GM18861 (cell line): ENCODE measurements around the gene R3HDM2.

Experiments used
- ATAC-seq: cut with Tn5 transposase; IDR thresholded peaks from one replicate; pipeline ENCODE4 v1.9.1; 2021; ENCODE audit not compliant: unreplicated experiment

The R3HDM2 gene

DNA sequence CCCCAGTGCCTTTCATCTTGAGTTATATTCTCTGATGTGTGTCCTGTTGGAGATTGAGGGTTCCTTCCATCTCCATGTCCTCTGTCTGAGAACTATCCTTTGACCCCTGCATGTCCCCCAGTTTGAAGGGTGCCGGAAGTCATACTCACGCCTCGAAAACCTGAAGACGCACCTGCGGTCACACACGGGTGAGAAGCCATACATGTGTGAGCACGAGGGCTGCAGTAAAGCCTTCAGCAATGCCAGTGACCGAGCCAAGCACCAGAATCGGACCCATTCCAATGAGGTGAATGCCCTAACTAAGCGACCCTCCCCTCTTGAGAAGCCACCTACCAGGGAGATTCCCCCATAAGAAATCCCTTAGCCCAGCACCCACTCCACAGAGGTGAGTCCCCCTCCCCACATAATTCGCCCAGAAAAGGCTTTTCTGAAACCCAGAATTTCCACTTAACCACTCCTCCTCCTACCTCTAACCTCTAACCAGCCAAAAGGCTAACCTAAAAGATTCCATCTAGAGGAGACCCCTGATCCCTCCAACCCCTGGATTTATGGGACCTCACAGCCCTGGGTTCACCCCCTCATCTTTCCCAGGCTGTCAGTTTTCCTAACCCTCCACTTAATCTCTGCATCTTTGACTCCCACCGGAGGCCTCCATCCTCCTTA, 36.5 kb upstream of the R3HDM2 start:
- ATAC-seq, result no peak

DNA sequence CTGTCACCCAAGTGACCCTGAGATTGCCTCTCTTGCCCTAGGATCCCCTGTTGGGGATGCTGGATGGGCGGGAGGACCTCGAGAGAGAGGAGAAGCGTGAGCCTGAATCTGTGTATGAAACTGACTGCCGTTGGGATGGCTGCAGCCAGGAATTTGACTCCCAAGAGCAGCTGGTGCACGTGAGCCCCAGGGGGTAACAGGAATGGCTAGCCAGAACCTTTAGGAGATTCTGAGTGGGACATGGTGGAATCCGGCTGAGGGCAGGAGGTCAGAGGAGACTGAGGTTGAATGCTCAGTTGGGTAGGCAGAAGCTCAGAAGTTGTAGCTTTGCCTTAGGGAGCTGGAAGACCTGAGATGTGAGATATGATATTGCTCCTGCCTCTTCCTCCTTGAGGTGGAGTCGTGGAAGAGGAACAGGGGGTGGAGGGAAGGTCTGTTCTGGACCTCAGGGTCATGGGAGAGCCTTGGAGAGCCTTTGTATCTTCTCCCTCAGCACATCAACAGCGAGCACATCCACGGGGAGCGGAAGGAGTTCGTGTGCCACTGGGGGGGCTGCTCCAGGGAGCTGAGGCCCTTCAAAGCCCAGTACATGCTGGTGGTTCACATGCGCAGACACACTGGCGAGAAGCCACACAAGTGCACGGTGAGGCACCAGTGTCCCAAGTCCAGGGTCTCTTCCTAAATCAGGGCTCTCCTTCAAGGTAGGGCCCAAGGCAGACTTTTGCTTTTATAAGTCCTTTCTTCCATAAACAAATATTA, 35.1 kb upstream of the R3HDM2 start:
- no peak for ATAC-seq

DNA sequence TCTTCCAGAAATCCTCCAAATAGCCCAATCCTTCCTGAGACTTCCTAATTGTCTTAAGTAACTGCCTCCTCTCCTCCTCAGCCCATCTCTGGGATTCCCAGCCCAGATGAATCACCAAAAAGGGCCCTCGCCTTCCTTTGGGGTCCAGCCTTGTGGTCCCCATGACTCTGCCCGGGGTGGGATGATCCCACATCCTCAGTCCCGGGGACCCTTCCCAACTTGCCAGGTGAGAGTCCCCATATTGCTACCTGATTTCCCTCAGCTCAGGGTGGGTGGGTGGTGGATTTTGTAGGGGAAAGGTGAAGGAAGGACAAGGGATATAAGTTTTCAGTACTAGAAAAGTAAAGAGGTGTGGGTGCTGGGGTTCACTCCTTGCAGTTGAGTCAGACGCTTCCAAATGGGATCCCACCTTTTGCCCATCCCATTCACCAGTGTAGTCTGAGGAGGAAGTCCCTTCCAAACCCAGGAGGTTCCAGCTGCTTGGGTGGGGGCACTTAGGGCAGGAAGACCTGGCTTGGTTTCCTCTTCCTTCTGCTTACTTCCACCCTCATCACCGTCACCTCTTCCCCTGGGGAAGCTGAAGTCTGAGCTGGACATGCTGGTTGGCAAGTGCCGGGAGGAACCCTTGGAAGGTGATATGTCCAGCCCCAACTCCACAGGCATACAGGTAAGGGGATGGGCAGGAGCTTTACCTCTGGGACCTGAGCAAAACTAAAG, 34.3 kb upstream of the R3HDM2 start:
- no peak for ATAC-seq

DNA sequence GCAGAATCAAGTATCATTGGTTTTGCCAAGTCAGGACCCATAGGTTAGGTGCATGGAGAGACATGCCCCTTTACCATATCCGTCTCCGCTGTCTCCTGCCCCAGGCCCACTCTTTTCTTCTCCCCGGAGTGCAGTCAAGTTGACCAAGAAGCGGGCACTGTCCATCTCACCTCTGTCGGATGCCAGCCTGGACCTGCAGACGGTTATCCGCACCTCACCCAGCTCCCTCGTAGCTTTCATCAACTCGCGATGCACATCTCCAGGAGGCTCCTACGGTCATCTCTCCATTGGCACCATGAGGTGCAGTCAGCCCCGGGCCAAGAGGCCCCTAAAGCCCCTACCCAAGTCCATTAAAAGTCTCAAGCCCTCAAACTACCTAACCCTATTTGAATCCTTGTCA, 33.7 kb upstream of the R3HDM2 start:
- ATAC-seq, result no peak

DNA sequence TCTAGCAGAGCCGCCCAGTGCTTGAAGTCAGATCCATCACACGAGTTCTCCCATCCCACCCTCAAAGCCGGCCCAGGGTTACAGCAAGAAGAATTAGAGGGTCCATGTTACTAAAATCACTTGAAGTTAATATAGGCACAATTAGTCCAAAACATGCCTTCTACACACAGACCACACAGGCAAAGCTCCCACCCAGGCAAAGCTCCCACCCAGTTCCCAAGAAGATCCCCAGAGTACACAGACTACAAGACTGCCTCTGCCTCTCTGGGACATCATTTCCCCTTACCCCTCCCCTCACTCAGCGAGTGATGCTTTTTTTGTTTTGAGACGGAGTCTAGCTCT, 32.0 kb upstream of the R3HDM2 start:
- ATAC-seq, result no peak

DNA sequence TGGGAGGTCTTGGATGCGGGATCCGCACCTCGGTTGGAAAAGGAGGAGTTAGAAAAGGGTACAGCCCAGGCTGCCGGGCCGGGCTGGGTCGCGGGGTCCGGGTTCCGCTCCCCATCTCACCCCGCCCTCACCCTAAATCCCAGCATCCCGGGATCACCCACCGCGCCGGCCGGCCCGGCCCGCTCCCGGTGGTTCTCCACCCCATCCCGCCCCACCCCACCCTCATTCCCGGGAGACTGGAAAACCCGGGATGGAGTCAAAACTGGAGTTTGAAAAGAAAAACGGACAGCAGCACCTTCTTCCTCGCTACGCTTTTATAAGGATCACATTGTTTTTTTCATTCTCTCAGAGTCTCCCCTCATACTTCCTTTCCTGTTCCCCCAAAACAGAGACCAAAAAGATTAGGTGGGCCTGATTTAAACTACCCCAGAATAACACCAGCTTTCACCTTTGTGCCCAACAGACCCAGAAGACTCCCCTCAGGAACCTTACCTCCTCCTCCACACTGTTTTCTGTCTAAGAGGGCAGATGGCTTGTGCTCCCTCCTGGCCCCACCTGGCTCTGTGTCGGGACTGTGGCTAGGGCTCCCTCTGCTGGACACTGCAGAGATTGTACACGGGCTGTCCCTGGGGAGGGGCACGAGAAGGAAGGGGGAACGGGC, 31.5 kb upstream of the R3HDM2 start:
- ATAC-seq, result peak; percentile 64

DNA sequence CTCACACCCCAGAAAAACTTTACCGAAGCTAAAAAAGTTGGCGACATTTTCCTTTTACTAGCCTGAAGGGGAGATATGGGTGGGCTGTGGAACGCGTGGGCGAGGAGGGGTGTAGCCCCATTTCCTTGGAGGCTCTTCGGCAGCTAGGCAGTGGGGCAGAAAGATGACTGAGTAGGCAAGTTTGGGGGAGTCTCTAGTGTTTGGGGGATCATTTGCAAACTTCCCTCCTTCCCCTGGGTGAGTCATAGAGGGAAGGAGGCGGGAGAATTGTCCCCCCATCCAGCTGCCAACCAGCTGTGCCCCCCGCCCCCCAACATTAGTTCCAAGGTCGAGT, 31.0 kb upstream of the R3HDM2 start:
- ATAC-seq, result no peak

DNA sequence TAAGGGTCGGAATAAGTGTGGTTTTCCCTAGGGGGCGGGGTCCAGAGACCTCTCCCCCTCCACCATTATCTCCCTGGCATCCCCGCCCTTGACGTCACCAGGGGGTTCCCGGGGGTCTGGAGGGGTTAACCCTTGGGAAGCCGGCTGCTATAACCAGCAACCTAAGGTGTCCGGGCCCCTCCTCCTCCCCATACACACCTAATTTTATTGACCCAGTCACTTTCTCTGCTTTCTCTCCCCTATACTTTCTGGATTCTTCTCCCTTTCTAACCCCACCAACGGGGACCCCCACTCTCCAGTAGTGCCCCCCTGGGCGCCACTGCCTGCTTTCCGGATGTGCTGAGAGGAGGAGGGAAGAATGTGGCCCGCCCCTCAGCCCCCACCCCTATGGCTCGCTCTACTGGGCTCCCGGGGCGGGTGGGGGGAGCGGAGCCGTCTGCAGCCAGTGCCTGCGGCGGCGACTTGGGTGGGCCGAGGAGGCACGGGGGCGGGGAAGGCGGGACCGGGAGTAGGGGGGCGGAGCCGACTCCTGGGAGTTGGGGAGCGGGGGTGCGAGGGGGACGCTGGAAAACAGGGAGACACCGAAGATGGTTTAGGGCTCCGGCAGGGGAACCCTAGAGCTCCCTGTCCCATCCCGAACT, 30.6 kb upstream of the R3HDM2 start:
- no peak for ATAC-seq

DNA sequence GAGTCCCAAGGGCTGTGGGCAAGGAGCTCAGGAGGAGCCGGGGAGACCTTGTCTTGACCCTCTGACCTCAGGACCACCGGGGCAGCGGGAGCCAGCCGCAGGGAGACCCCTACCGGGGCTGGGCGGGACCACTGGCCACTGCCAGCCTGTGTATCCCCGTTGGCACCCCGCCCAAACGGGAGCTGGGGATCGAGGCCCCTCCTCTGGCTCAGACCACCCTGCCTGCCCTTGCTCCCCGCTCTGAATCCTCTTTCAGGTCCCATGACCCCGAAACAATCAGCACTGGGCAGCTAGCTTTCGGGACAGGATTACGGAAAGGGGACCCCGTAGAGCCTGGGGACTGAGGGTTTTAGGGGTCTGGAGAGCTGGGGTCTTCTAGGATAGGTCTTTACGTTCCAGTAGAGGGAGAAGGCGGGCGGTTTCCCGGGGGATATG, 30.0 kb upstream of the R3HDM2 start:
- no peak for ATAC-seq

DNA sequence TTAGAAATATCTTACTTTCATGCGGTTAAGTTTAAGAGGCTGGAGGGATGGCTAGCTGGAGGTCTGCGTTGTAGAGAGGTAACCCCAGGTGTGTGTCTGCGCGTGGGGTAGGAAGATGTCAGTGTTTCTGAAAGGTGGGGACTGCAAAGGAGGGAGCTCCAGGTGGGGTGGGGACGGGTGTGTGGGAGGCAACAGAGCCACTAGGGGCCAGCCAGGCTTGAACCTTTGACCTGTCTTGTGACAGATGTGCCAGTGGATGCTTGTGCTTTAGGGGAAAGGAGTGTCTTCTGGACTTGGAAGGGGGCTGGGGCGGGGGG, 29.6 kb upstream of the R3HDM2 start:
- ATAC-seq, result no peak

DNA sequence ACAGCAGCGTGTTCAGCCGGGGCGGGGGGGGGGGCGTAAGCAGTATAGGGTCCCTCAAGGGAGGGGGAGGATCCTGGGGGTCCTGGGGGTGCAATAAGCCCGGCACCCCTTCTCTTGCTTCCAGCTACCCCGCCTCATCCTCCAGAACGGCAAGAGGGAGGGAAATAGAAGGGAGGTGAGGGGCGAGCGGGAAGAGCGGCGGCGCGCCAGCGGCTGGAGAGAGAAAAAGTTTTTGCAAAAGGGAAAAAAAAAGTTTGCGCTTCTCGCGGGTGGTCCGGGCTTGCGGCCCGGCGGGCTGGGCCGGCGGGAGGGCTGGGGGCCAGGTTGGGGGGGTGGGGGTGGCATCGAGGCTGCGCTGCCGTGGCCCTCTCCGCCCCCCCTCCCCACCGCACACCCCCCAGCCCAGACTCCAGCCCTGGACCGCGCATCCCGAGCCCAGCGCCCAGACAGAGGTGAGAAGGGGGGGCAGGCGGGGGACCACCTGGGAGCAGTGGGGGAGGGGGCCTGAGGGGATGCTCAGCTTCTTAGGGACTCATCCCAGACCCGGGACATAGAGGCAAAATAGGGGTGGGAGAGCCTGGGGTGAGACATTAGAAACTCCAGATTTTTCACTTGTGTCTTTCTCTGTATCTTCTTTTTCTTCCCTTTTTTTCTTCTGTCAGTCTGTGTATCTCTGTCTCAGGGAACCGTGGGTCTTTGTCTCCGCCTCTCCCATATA, 29.1 kb upstream of the R3HDM2 start, which contains the start of gene GLI1:
TSS of gene GLI1 (plus strand) at position 36 of the 718 bp plus-strand sequence. CDS start 3,907 bp downstream, outside the sequence.
- ATAC-seq, result no peak

DNA sequence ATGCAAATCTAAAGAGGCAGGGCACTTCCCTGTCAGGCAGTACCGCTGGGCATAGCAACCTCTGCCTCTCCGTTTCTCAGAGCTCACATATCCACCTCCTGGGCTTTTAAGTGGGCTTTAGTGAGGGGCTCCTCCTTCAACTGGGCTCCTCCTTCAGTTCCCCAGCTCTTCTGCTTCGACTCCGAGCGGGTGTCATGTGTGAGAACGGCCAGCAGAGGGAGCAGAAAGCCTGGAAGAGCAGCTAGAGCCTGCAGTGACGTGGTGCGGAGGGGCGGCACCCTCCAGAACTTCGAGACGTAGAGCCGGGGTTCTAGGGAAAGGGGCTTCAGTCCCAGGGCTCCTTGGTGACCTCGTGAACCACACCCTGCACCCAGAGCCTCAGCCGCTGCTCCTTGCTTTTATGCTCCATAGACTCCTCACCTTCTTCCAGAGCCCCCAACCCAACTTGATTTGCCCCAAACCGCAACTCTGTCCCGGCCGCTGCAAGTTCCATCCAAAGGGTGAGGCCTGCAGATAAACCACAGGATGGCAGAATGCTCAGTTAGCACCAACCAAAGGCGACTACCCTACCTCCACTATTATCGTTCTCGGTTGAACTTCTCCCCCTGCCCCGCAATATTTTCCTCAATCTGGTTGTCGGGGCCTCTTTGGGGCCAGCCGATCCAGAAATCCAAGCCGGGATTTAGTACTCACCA, 28.4 kb upstream of the R3HDM2 start:
- no peak for ATAC-seq

DNA sequence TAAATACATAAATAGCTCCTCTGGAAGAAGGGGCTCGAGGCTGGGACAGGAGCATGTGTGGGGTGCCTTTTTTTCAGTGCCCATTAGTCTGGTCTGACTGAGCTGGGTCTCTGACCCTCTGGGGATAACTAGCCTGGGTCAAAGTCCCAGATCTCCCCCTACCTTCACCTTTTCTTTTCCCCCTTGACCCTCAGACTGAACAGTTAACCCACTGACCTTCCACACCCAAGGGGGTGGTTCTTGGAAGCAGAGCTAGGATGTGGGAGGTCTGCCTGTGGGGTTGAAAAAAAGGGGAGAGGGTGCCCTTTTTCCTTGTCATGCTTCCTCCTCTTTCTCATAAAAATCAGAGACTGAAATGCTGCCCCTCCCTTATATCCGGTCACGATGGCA, 27.8 kb upstream of the R3HDM2 start:
- ATAC-seq, result no peak

DNA sequence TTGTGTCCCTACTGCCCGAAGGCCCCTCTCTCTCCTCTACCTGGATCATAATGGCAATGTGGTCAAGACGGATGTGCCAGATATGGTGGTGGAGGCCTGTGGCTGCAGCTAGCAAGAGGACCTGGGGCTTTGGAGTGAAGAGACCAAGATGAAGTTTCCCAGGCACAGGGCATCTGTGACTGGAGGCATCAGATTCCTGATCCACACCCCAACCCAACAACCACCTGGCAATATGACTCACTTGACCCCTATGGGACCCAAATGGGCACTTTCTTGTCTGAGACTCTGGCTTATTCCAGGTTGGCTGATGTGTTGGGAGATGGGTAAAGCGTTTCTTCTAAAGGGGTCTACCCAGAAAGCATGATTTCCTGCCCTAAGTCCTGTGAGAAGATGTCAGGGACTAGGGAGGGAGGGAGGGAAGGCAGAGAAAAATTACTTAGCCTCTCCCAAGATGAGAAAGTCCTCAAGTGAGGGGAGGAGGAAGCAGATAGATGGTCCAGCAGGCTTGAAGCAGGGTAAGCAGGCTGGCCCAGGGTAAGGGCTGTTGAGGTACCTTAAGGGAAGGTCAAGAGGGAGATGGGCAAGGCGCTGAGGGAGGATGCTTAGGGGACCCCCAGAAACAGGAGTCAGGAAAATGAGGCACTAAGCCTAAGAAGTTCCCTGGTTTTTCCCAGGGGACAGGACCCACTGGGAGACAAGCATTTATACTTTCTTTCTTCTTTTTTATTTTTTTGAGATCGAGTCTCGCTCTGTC, 26.1 kb upstream of the R3HDM2 start:
- no peak for ATAC-seq

DNA sequence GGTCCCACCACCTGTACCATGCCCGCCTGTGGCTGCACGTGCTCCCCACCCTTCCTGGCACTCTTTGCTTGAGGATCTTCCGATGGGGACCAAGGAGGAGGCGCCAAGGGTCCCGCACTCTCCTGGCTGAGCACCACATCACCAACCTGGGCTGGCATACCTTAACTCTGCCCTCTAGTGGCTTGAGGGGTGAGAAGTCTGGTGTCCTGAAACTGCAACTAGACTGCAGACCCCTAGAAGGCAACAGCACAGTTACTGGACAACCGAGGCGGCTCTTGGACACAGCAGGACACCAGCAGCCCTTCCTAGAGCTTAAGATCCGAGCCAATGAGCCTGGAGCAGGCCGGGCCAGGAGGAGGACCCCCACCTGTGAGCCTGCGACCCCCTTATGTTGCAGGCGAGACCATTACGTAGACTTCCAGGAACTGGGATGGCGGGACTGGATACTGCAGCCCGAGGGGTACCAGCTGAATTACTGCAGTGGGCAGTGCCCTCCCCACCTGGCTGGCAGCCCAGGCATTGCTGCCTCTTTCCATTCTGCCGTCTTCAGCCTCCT, 25.4 kb upstream of the R3HDM2 start:
- ATAC-seq, result no peak

DNA sequence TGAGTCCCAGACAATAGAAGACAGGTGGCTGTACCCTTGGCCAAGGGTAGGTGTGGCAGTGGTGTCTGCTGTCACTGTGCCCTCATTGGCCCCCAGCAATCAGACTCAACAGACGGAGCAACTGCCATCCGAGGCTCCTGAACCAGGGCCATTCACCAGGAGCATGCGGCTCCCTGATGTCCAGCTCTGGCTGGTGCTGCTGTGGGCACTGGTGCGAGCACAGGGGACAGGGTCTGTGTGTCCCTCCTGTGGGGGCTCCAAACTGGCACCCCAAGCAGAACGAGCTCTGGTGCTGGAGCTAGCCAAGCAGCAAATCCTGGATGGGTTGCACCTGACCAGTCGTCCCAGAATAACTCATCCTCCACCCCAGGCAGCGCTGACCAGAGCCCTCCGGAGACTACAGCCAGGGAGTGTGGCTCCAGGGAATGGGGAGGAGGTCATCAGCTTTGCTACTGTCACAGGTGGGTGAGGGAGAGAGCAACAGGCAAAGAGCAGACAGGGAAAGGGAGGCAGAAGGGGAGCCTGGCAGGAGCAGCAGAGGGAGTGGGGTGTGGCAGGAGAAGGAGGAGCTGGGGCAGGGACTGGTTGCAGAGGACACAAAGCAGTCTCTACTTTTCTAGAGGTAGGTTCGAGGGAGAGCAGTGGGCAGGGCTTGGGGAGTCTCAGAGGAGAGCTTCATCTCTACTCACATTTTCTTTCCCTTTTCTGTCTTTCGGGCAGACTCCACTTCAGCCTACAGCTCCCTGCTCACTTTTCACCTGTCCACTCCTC, 24.7 kb upstream of the R3HDM2 start:
- ATAC-seq, result no peak

DNA sequence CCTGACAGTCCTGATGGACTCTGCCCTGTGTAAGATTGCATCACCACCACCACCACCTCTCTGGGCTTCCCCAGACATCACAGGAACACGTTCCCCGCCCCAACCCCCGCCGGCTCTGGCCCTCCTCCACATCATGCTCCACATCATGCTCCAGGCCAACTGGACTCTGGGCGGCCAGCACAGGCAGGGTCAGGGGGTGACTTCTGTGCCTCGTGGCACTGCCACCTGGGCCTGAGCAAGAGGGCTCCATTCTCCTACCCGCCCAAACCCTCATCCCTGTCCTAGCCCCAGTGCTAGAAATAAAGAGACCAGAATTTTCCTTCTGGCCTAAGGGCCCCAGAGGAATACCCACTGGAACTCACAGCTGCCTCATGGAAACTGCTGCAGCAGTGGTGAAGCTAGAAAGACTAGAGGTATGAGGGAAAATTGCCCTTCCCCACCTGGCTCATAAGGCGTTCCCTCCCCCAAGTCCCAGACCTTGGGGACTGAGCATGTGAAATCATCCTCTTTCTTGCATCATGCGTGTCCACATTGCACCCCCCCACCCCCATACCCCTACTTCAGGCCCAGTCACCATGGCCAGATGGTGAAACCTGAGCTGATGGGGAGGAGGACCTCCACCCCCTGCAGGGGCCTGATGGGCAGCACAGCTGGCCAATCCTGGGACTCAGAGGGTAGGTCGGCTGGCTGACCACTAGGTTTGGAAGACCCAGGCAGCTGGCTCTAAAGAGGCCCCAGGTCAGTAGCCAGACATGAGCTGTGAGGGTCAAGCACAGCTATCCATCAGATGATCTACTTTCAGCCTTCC, 23.9 kb upstream of the R3HDM2 start, which contains the start of gene INHBE:
TSS of gene INHBE (plus strand) at position 742 of the 808 bp plus-strand sequence. CDS start 230 bp downstream, outside the sequence.
- no peak for ATAC-seq
